MM.1S (cell line): Measurements from ENCODE around the gene RB1.

ENCODE experiments used
- DNase-seq: peaks from one replicate; pipeline ENCODE4 v3.0.0-alpha.2; 2015
- H2AFZ ChIP-seq: fragments of 300-600 bp; sonication (generic); 2 replicates; pipeline ENCODE4 v1.6.0; 2016; ENCODE audit warnings: antibody characterized with exemption, low read length
- H3F3A ChIP-seq: fragments of 300-600 bp; sonication (generic); 2 replicates; pipeline ENCODE4 v1.6.1; 2016; ENCODE audit warnings: mild to moderate bottlenecking, antibody characterized with exemption, low read length, moderate library complexity, mixed read lengths; ENCODE audit not compliant: insufficient read depth
- H3K27ac ChIP-seq: fragments of 300-600 bp; sonication (generic); 2 replicates; pipeline ENCODE4 v1.5.1; 2016; ENCODE audit warnings: mild to moderate bottlenecking, low read length
- H3K27me3 ChIP-seq: fragments of 300-600 bp; sonication (generic); replicated peaks from 2 replicates; pipeline ENCODE4 v1.6.0; 2016; ENCODE audit warnings: low read length; ENCODE audit not compliant: insufficient read depth
- H3K36me3 ChIP-seq: fragments of 300-600 bp; sonication (generic); replicated peaks from 2 replicates; pipeline ENCODE4 v1.6.1; 2016; ENCODE audit warnings: mild to moderate bottlenecking, low read length, mixed read lengths; ENCODE audit not compliant: insufficient read depth
- H3K4me1 ChIP-seq: fragments of 300-600 bp; sonication (generic); 2 replicates; pipeline ENCODE4 v1.6.1; 2016; ENCODE audit warnings: low read length, mixed read lengths
- H3K4me2 ChIP-seq: fragments of 300-600 bp; sonication (generic); 2 replicates; pipeline ENCODE4 v1.6.0; 2016; ENCODE audit warnings: low read depth, low read length
- H3K4me3 ChIP-seq: fragments of 300-600 bp; sonication (generic); 2 replicates; pipeline ENCODE4 v1.5.1; 2016; ENCODE audit warnings: low read length, mixed read lengths
- H3K79me2 ChIP-seq: fragments of 300-600 bp; sonication (generic); 2 replicates; pipeline ENCODE4 v1.6.1; 2016; ENCODE audit warnings: mixed run types, low read length, mixed read lengths
- H3K9ac ChIP-seq: fragments of 300-600 bp; sonication (generic); 2 replicates; pipeline ENCODE4 v1.6.1; 2016; ENCODE audit warnings: low read length, mixed read lengths
- H3K9me2 ChIP-seq: fragments of 300-600 bp; sonication (generic); replicated peaks from 2 replicates; pipeline ENCODE4 v1.6.1; 2016; ENCODE audit warnings: mild to moderate bottlenecking, low read length, mixed read lengths; ENCODE audit not compliant: insufficient read depth
- H3K9me3 ChIP-seq: fragments of 300-600 bp; sonication (generic); replicated peaks from 2 replicates; pipeline ENCODE4 v1.6.1; 2016; ENCODE audit warnings: mild to moderate bottlenecking, low read length, mixed read lengths; ENCODE audit not compliant: insufficient read depth
- H4K20me1 ChIP-seq: fragments of 300-600 bp; sonication (generic); 2 replicates; pipeline ENCODE4 v1.6.1; 2016; ENCODE audit warnings: mild to moderate bottlenecking, low read length, moderate library complexity, mixed read lengths; ENCODE audit not compliant: insufficient read depth
- EZH2 ChIP-seq: fragments of 300-600 bp; sonication (generic); optimal IDR thresholded peaks from 2 replicates; pipeline ENCODE3; 2017; ENCODE audit warnings: low read depth, mild to moderate bottlenecking, antibody characterized with exemption, low read length, mixed read lengths
- EZH2phosphoT487 ChIP-seq: fragments of 300-600 bp; sonication (generic); IDR thresholded peaks from 2 replicates; pipeline ENCODE4 v1.6.1; 2018; ENCODE audit warnings: antibody characterized with exemption, low read length
- TF ChIP-seq, protein P1 (sequence below): fragments of 300-600 bp; sonication (generic); IDR thresholded peaks from 2 replicates; pipeline ENCODE4 v1.5.1; 2016; ENCODE audit warnings: antibody characterized with exemption, low read length, mixed read lengths

Gene RB1

DNA sequence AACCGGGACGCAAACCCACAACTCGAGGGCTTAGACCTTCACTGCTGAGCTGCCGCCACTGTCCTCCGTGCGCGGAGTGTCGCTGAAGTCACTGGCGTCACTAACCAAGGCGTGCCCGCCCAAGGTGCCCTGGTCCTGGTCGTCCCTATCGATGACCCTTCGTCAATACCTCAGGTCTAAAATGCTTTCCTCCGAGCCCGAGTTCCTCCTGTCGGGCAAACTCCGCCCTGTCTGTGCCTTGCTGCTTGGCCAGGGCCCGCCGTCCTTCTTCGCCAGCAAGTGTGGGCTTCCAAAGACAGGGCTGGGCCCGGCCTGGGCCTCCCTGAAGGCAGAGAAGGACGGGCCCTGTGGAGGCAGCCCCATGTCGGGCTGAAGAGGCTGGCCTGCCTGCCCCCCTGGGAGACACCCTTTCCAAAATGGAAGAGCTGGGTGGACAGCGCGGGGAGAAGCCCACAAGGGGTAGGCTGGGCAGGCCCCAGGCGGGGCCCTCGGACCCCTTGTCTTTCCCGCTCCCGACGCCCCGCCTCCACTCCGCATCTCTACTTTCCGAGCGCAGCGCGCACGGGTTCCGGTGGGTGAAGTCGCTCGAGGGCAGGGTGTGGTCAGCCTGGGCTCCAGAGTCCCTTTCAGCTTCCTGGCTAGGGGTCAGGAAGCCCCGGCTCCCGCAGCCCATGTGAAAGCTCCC lies 13.4 kb downstream of the RB1 start:
- Histone ChIP-seq H3K9me3 (no peaks in the 10 kb centered on the region), H3K36me3 (no peaks in the 10 kb centered on the region), H3F3A (no peaks in the 10 kb centered on the region), H2AFZ (no peak overlapping the region), H3K4me1 (no peaks in the 10 kb centered on the region), H3K9me2 (no peaks in the 10 kb centered on the region), H3K27me3 (no peaks in the 10 kb centered on the region), H3K79me2 (no peaks in the 10 kb centered on the region), H3K9ac (no peak overlapping the region), H3K4me3 (no peak overlapping the region), H3K4me2 (no peak overlapping the region), H4K20me1 (no peaks in the 10 kb centered on the region), H3K27ac (no peak overlapping the region)
- TF ChIP-seq EZH2, result no peak
- TF ChIP-seq, protein P1, sequence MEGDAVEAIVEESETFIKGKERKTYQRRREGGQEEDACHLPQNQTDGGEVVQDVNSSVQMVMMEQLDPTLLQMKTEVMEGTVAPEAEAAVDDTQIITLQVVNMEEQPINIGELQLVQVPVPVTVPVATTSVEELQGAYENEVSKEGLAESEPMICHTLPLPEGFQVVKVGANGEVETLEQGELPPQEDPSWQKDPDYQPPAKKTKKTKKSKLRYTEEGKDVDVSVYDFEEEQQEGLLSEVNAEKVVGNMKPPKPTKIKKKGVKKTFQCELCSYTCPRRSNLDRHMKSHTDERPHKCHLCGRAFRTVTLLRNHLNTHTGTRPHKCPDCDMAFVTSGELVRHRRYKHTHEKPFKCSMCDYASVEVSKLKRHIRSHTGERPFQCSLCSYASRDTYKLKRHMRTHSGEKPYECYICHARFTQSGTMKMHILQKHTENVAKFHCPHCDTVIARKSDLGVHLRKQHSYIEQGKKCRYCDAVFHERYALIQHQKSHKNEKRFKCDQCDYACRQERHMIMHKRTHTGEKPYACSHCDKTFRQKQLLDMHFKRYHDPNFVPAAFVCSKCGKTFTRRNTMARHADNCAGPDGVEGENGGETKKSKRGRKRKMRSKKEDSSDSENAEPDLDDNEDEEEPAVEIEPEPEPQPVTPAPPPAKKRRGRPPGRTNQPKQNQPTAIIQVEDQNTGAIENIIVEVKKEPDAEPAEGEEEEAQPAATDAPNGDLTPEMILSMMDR, result no peak
- TF ChIP-seq EZH2phosphoT487, result no peak
- no peak for DNase-seq

DNA sequence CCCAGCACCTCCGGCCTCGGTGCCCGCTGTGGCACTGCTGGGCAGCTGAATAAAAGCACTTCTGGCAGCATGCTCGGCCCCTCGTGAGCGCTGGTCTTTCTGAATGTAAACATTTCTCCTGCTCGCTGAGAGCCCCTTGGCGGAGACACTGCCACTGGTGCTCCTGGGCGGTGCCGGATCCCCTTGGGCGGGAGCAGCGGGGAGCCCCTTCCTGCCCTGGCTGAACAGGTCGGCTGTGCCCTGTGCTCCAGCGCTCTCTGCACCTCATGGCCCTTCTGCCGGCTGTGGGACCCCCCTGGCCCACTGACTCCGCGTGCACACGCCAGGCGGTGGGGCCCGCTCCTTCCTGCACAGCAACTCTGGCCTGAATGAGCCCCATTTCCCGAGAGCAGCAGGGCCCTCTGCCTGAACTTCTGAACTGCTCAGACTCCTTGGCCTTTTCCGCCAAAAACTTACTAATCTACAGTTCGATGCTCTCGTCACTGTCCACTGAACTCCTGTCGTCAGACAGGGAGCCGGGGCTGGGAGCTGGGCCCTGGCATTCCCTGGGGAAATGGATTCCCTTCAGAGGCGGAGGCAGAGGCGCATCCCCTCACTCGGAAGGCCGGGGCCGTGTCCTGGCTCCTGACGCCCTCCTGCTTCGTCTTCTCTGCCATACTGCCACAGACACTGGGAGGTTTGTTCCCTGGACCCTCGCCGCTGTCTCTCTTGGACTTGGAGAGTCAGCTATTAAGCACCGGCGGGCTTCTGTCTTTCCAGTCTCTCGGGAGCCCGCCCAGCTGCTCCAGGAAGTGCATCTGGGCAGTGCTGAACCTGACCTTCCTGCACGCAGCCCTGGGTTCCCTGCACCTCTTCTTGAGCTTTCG lies 14.2 kb downstream of the RB1 start:
- no peaks in the 10 kb centered on the region for H4K20me1 ChIP-seq
- no peaks in the 10 kb centered on the region for H3K79me2 ChIP-seq
- no peaks in the 10 kb centered on the region for H3K9me2 ChIP-seq
- H3K4me2 ChIP-seq, result no peak overlapping the region
- TF ChIP-seq, protein P1, result no peak
- TF ChIP-seq EZH2phosphoT487 (no peak), EZH2 (no peak)
- H3K27me3 ChIP-seq, result no peaks in the 10 kb centered on the region
- no peaks in the 10 kb centered on the region for H3K9me3 ChIP-seq
- H3K36me3 ChIP-seq, result no peaks in the 10 kb centered on the region
- H3K4me3 ChIP-seq, result no peak overlapping the region
- H3K27ac ChIP-seq, result no peak overlapping the region
- no peak overlapping the region for H3K9ac ChIP-seq
- H2AFZ ChIP-seq, result no peak overlapping the region
- no peak for DNase-seq
- H3K4me1 ChIP-seq, result no peaks in the 10 kb centered on the region
- H3F3A ChIP-seq, result no peaks in the 10 kb centered on the region

DNA sequence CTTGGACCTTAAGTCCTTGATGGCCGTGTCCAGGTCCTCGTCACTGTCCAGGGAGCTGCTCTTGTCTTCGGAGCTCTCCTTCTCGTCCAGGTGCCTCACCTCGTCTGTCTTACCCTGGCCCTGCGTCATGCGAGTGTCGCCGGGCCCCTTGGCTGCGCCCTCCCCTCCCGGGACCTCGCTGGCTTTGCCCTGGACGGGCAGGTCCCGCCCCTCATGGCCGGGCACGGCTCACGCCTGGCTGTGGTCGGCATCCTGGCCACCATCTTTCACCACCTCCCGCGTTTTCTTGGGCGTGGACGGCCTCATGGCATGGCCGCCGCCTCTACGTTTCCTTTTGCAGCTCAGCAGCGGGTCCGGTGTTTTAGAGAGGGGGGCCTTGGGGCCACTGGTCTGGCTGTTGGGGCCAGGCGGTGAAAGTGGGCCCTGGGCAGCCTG lies 14.8 kb downstream of the RB1 start:
- Histone ChIP-seq H3K9ac (no peak overlapping the region), H4K20me1 (no peaks in the 10 kb centered on the region), H3K4me1 (no peaks in the 10 kb centered on the region), H3F3A (no peaks in the 10 kb centered on the region), H3K36me3 (no peaks in the 10 kb centered on the region), H3K79me2 (no peaks in the 10 kb centered on the region), H3K27me3 (no peaks in the 10 kb centered on the region), H3K9me3 (no peaks in the 10 kb centered on the region), H3K27ac (no peak overlapping the region), H3K4me2 (no peak overlapping the region), H3K9me2 (no peaks in the 10 kb centered on the region), H3K4me3 (no peak overlapping the region), H2AFZ (no peak overlapping the region)
- TF ChIP-seq, protein P1, result no peak
- TF ChIP-seq EZH2phosphoT487 (no peak), EZH2 (no peak)
- no peak for DNase-seq
